Suppressor macrophage treated with lipopolysaccharide for 1 hour (primary cell): ENCODE data around the gene TPRG1.
A peak's percentile ranks its signal among the peaks of the same experiment; 100 is the strongest.

Experiments used
- DNase-seq, 3 donors: peaks; one replicate each; pipeline ENCODE4 v3.0.0-alpha.2; 2020 to 2022

TPRG1 gene

GRCh38 chr3:189286188-189286587 is 114.4 kb downstream of the TPRG1 start:
- DNase-seq = no peak

- no peak for DNase-seq
Measured at GRCh38 chr3:189286916-189287315, 115.1 kb downstream of the TPRG1 start.

DNA sequence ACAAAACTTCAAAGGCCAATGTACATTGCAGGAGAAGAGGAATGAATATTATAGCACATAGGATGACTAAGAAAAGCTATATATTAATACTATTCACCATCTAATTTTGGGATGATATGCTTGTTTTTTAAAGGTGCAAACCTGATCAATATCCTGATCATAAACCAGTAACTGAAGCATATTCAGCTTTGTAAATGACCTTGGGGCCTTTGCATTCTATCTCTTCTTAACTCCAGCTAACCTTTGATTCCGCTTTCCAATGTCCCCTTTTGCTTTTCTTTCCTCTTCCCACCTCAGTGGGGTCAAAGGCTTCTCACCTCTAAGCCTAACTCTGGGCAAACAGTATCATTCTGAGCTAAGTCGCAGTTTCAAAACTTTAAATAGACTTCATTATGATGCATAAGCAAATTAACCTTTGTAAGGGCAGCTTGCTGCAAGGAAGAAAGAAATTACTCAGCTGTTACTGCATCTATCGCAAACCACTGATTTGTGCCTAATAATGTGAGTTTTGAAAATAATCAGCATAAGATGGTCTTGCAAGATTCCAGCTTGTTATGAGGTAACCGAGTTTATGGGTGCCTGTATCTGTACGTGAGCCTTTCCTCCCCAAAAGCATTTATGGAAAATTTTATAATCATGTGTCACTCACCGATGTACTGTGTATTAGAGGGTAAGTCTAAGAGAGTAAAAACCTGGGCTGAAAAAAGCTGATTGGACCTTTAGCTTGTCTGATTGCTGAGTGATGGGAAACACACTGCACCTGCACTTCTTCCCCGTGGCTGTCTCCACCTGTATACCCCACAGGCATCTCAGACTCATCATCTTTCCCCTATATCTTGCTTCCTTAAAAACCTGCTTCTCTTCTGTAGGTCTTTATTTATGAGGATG is 116.8 kb downstream of the TPRG1 start:
- no peak for DNase-seq

DNA sequence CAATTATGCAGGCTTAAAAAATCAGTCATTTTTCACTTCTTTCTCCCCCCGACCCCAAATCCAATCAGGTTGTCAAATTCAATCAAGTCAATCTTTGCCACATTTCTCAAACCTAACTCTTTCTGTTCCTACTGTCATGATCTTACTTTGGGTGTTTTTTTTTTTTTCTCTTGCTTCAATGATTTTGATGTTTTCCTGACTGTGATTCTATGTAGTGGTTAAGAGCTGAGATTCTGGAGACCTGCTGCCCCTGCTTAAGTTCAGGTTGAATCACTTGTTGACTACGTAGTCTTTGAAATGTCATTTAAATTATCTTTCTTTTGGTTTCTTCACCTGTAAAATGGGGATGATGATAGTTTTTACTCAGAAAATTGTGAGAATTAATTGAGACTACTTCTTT is 117.5 kb downstream of the TPRG1 start:
- no peak for DNase-seq

DNA sequence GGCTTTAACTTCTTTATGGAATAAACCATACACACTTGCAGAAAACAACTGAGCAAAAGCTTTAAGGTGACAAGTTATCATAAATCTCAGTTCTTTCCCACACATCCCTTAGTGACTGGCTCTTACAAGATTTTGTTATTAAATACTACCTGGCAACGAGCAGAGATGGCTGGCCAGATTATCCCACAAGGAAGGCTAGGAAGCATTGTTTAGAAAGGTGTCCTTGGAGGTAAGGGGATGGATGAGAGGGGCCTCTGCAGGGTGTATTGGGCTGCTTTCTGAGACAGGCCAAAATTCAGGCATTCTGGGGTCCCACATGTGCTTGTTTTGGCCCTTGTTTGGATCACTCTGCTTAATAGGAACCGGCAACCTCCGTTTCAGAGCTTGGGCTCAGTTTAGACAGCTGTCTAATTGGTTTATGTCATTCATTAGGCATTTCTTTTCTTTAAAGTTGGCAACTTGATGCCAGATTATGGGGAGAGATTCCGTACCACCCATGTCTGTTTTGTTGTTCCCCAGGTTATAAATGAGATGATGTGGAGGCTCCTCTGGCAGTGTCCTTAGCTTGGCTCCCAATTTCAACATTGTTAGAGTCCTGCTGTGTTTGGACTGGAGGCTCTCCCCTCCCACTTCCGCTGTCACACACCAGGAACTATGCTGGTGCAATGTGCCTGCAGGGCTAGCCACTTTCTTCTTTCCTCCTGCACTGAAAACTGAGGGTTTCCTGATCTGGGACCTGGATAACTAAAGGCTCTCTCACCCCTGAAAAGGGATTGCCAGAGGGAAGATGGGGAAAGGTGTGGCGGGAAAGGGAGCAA is 121.1 kb downstream of the TPRG1 start:
- no peak for DNase-seq

GRCh38 chr3:189294649-189295048 is 122.9 kb downstream of the TPRG1 start:
- DNase-seq = no peak

- no peak for DNase-seq
Measured at GRCh38 chr3:189295089-189295488, 123.3 kb downstream of the TPRG1 start.

GRCh38 chr3:189297932-189298331 is 126.2 kb downstream of the TPRG1 start:
- no peak for DNase-seq

GRCh38 chr3:189298469-189299375 is 127.0 kb downstream of the TPRG1 start:
- no peak for DNase-seq

GRCh38 chr3:189300345-189300744 is 128.6 kb downstream of the TPRG1 start:
- DNase-seq = no peak

- no peak for DNase-seq
Measured at GRCh38 chr3:189301479-189301878, 129.7 kb downstream of the TPRG1 start.

GRCh38 chr3:189303584-189303983 is 131.8 kb downstream of the TPRG1 start:
- DNase-seq = no peak

DNA sequence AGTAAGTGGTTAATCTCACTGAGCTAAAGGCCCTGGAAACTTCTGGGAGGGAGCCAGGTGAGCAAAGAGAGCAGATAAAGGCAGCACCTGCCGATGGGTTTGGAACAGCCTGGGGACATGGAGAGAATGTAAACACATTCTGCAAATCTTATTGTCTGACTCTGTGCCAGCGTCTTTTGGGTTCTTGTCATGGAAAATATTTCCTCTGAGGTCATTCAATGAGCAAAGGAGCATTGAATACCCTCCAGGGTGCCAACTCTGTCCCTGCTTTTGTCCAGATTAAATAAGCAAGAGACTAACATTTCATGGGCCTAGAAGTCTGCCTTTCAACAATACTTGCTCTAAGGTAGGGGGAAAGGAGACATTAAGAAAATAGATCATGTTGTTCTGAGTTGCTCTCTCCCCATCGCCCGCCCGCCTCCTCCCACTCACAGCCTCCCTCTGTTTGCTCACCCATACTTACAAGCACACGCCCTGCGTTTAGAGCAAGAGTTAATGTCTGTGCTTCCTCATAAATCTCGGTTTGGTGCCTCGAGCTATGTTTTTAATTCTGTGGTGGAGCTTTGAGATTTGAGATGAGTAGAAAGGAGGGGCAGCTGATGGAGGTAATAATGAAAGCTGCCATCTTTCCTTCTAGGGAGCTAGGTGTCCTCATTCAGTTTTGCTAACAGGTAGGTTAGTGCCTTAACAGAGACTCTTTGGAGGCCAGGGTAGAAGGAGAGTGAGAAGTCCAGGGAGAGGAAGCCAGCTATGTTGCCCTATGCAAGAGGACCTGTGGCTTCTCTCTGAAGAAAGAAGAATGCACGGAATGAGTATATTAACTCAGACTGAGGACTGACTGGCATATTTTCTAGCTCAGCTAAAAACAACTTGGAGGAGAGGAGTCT is 132.9 kb downstream of the TPRG1 start:
- no peak for DNase-seq

- no peak for DNase-seq
Measured at GRCh38 chr3:189305412-189305811, 133.6 kb downstream of the TPRG1 start.

DNA sequence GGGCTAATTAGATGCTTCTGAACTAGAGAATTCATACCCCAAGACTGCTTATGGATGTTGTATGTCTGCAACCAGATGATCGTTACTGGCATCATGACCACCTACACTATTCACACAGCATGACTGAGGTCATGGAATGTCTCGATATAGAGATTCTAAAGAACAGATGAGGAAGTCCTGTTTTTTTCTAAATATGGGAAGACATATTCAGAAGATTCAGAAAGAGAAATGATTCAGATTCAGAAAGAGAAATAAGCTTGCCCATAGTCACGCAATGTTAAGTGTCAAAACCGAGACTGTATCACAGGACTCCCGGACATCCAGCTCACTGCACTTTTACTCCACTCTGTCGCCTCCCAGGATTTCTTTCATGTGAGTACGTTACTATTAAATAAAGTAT is 136.2 kb downstream of the TPRG1 start:
- peak; percentile 2 to 33 (median 5) for DNase-seq

DNA sequence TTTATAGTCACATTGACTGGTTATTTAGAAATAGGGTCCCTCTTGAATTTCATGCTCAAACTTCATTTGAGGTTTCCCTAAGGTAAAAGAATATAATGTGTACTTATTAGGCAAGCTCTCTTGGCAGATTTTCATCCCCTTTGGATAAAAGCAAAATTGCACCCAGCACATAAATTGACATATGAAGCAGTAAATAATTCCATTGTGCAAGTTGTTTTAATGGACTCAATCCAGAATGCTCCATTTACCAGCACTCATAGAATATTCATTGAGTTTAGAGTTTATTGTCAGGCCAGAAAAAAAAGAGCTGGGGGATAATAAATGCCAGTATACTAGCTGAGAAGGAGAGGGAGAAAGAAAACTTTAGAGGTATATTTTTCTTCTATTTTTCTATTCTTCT is 136.8 kb downstream of the TPRG1 start:
- no peak for DNase-seq

DNA sequence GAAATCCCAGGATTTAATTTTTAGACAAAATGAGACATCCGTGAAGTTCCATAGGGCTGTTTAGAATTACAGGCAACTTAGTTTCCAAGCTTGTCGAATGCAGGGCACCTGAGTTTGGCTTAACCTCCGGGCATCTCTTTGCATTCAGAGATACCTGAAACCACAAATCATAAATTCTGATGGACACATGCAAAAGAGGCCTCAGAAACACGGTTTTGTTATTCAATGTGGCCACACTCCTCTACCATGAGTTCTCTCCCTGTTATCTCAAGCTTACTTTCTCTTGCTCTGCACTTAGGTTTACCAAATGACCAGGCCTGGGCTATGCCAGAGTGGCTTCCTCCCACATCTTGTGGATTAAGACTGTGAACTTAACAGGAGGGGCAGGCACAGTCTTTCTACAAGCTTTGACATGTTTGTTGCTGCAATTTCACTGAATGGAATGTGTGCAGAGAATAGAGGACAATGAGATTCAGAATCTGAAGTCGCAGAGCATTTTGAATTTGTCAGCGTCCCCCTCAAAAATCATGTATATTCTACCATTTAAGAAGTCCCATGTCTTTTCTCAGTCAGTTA is 137.7 kb downstream of the TPRG1 start:
- DNase-seq = no peak

- DNase-seq = no peak
Measured at GRCh38 chr3:189311521-189311920, 139.8 kb downstream of the TPRG1 start.

GRCh38 chr3:189312866-189313265 is 141.1 kb downstream of the TPRG1 start:
- DNase-seq = no peak

DNA sequence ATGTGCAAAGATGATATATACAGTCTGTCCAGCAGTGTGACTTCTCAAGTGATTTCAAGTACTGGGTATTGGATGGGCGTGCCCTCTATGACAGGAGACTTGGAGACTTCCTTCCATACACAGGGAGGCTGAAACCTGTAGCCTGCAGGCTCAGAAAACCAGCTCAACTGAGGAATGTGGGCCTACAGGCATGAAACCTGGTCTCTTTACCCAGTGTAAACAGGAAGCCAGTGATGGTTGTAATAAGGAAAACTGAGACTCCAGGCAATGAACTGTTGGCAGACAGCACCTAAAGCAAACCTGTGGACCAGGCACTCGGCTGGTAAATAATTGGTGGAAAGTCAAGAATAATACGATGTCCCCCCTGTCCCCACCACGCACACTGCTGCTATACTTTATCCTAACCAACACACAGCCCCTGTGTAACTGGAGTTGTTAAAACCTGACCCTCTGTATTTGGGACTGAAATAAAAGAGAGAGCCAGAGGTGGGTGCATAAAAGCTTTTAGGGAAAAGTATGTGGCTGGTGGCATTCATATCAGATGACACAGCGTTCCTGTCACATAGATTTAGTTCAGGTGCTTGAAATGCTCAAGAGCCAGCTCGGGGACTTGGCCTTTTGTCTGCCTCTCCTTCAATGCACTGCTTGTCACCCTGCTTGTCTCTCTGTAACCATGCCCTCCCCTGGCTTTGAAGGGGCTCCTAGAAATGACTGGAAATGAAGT is 144.7 kb downstream of the TPRG1 start:
- no peak for DNase-seq

DNA sequence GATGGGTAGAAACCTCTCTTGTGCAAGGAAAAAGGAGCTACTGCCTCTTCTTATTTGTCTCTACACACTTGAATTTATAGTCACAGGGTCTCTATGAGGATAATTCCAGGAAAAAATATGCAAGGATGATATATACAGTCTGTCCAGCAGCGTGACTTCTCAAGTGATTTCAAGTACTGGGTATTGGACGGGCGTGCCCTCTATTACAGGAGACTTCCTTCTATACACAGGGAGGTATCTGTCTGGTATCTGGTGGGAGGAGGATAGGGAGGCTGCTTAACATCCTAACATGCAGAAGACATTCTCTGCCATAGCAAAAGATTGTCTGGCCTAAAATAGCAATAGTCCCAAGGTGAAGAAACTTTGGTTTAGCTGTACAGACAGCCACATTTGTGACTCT is 146.1 kb downstream of the TPRG1 start:
- no peak for DNase-seq
